MM.1S (cell line): ENCODE measurements around the gene CACFD1.

ENCODE experiments used
- CTCF ChIP-seq: fragments of 300-600 bp; sonication (generic); IDR thresholded peaks from 2 replicates; pipeline ENCODE4 v1.5.1; 2016; ENCODE audit warnings: antibody characterized with exemption, low read length, mixed read lengths
- EZH2 ChIP-seq: fragments of 300-600 bp; sonication (generic); optimal IDR thresholded peaks from 2 replicates; pipeline ENCODE3; 2017; ENCODE audit warnings: low read depth, mild to moderate bottlenecking, antibody characterized with exemption, low read length, mixed read lengths
- EZH2phosphoT487 ChIP-seq: fragments of 300-600 bp; sonication (generic); IDR thresholded peaks from 2 replicates; pipeline ENCODE4 v1.6.1; 2018; ENCODE audit warnings: antibody characterized with exemption, low read length

- TF ChIP-seq CTCF, result no peak
- no peak for TF ChIP-seq EZH2
- no peak for TF ChIP-seq EZH2phosphoT487
Measured at GRCh38 chr9:133459476-133460404, at the start of gene CACFD1.
